HL-60 (cell line): ENCODE measurements around the gene ACO1.

Experiments
- CTCF ChIP-seq: IDR thresholded peaks from one replicate; pipeline ENCODE4 v1.5.1; 2011; ENCODE audit warnings: low read length, control low read depth, inconsistent platforms; ENCODE audit not compliant: insufficient read depth
- GABPA ChIP-seq: IDR thresholded peaks from 2 replicates; pipeline ENCODE4 v1.6.1; 2012; ENCODE audit warnings: low read depth
- POLR2AphosphoS5 ChIP-seq: IDR thresholded peaks from 2 replicates; pipeline ENCODE4 v1.6.1; 2012; ENCODE audit warnings: low read depth
- REST ChIP-seq: IDR thresholded peaks from 2 replicates; pipeline ENCODE4 v1.6.1; 2012; ENCODE audit warnings: low read depth; ENCODE audit not compliant: insufficient replicate concordance

- TF ChIP-seq POLR2AphosphoS5 = no peak
- TF ChIP-seq CTCF = no peak
- no peak for TF ChIP-seq REST
- TF ChIP-seq GABPA = no peak
Measured at GRCh38 chr9:32414856-32415255, 30.4 kb downstream of the ACO1 start.
